GM12878 (cell line): ENCODE measurements around the gene ASTL. TPM values are rescaled to one million over a fixed set of nuclear protein-coding genes. Genes with fewer than 3 reads are reported as not detected.

Experiments
- ATF3 ChIP-seq: IDR thresholded peaks from 2 replicates; pipeline ENCODE4 v1.6.1; 2011; ENCODE audit warnings: low read depth, mild to moderate bottlenecking, low read length, moderate library complexity, borderline replicate concordance; ENCODE audit errors: extremely low read depth
- BCL11A ChIP-seq: IDR thresholded peaks from 2 replicates; pipeline ENCODE4 v1.6.1; 2011; ENCODE audit warnings: low read depth, low read length
- CEBPZ ChIP-seq: fragments of 150-350 bp; IDR thresholded peaks from 2 replicates; pipeline ENCODE4 v1.6.1; 2016; ENCODE audit warnings: low read depth, low read length
- ELK1 ChIP-seq: IDR thresholded peaks from 2 replicates; pipeline ENCODE4 v1.6.1; 2012; ENCODE audit warnings: low read depth, low read length, improper control_type of control experiment
- FOXM1 ChIP-seq: IDR thresholded peaks from 2 replicates; pipeline ENCODE4 v1.6.1; 2012; ENCODE audit warnings: low read depth, mild to moderate bottlenecking, inconsistent platforms, low read length, moderate library complexity
- HSF1 ChIP-seq: fragments of 150-350 bp; IDR thresholded peaks from 2 replicates; pipeline ENCODE4 v1.6.1; 2014; ENCODE audit warnings: mild to moderate bottlenecking, low read depth, low read length
- IKZF2 ChIP-seq, 2 experiments: fragments of 450-650 bp; IDR thresholded peaks; 2 replicates each; pipeline ENCODE4 v1.6.1; 2017; ENCODE audit warnings: mild to moderate bottlenecking in 2 of 2, moderate library complexity in 2 of 2
- JUND ChIP-seq: IDR thresholded peaks from 2 replicates; pipeline ENCODE4 v1.6.1; 2012; ENCODE audit warnings: low read depth, mild to moderate bottlenecking, low read length, improper control_type of control experiment, moderate library complexity
- NFXL1 ChIP-seq: fragments of 450-650 bp; IDR thresholded peaks from 2 replicates; pipeline ENCODE4 v1.6.1; 2017; ENCODE audit warnings: antibody characterized with exemption, mild to moderate bottlenecking, borderline replicate concordance
- POU2F2 ChIP-seq: IDR thresholded peaks from 3 replicates; pipeline ENCODE4 v1.6.1; 2011; ENCODE audit warnings: low read depth, mild to moderate bottlenecking, low read length, borderline replicate concordance
- RB1 ChIP-seq: fragments of 450-650 bp; formaldehyde crosslinking; IDR thresholded peaks from 2 replicates; pipeline ENCODE4 v1.6.1; 2017; ENCODE audit warnings: mild to moderate bottlenecking, borderline replicate concordance
- SPI1 ChIP-seq: IDR thresholded peaks from 2 replicates; pipeline ENCODE4 v1.6.1; 2011; ENCODE audit warnings: low read depth, mild to moderate bottlenecking, low read length, moderate library complexity, borderline replicate concordance; ENCODE audit not compliant: insufficient read depth
- SREBF2 ChIP-seq: IDR thresholded peaks from 2 replicates; pipeline ENCODE4 v1.6.1; 2012; ENCODE audit warnings: mild to moderate bottlenecking, low read length
- SUPT20H ChIP-seq: IDR thresholded peaks from 2 replicates; pipeline ENCODE4 v1.6.1; 2011; ENCODE audit warnings: low read depth, mild to moderate bottlenecking, low read length, moderate library complexity, borderline replicate concordance; ENCODE audit not compliant: control insufficient read depth
- TAF1 ChIP-seq: IDR thresholded peaks from 2 replicates; pipeline ENCODE4 v1.6.1; 2011; ENCODE audit warnings: mild to moderate bottlenecking, low read depth, low read length, borderline replicate concordance
- ZBTB11 ChIP-seq: fragments of 450-650 bp; formaldehyde crosslinking; IDR thresholded peaks from 2 replicates; pipeline ENCODE4 v1.5.0; 2022; ENCODE audit warnings: mild to moderate bottlenecking, missing genetic modification characterization
- ZBTB33 ChIP-seq: fragments of 450-650 bp; IDR thresholded peaks from 2 replicates; pipeline ENCODE4 v1.6.1; 2017; ENCODE audit warnings: mild to moderate bottlenecking
- ZNF274 ChIP-seq: IDR thresholded peaks from one replicate; pipeline ENCODE4 v1.8.0; 2011; ENCODE audit not compliant: insufficient read length, insufficient read depth
- polyA plus RNA-seq, 11 experiments: library from polyadenylated mRNA; depleted of rRNA in 4 of 11; unstranded in 6 of 11; stranded (reverse) in 5 of 11; fragments of >200 nt; fragmentation: Nextera tagmentation in 4 of 11; fragmentation: Illumina TruSeq in 1 of 11; extraction: Ambion mirVana in 4 of 11; extraction: Trizol in 1 of 11; gene quantifications; 1 replicate in 1 of 11; 2 replicates in 10 of 11; pipeline versions ENCODE4 v1.2.1 to v1.2.3, GENCODE V29; 2011 to 2016; ENCODE audit warnings: inconsistent platforms in 2 of 11, missing spikeins in 2 of 11, low read depth in 1 of 11
- total RNA-seq, 4 experiments: library from RNA; depleted of rRNA in 3 of 4; stranded (reverse); fragments of >200 nt in 3 of 4; fragmentation: Illumina TruSeq in 1 of 4; extraction: Trizol in 1 of 4; gene quantifications; 2 replicates each; pipeline versions ENCODE4 v1.2.1 to v1.2.3, GENCODE V29; 2013 to 2021

The ASTL gene
- total and polyA plus RNA-seq, 10 of the 15 experiments (the other 5 are each of a cell fraction or from before 2014, with no cell fraction given), result 0.18 to 1.0 (median 0.38) TPM; not detected in 4

- TF ChIP-seq SPI1 (no peak), ELK1 (no peak), SREBF2 (no peak), ZBTB33 (no peak), HSF1 (no peak), FOXM1 (no peak), ZNF274 (no peak), CEBPZ (no peak), JUND (0 out of 2 replicates have a peak, but pooled peaks have one; percentile 7), IKZF2 (IDR thresholded peaks at IDR 0.05) (no peak), BCL11A (no peak), ATF3 (no peak), POU2F2 (peak; percentile 34; the same call in 1 of the 3 replicates), ZBTB11 (CRISPR knock-in tag) (no peak), NFXL1 (no peak), TAF1 (no peak), RB1 (no peak), SUPT20H (no peak)
Observed at GRCh38 chr2:96144481-96145035, 6.3 kb upstream of the ASTL start (continued).
